Thoracic aorta (tissue), 2 donors: ENCODE measurements around the gene ANAPC5. TPM values are rescaled to one million over a fixed set of nuclear protein-coding genes. Genes with fewer than 3 reads are reported as not detected.

Experiments
- ATAC-seq: fragments of 150-250 bp; one replicate; pipeline ENCODE4 v1.8.0; 2017; ENCODE audit warnings: low read depth; ENCODE audit not compliant: insufficient number of reproducible peaks, low FRiP score
- DNase-seq: peaks from one replicate; pipeline ENCODE4 v3.0.0-alpha.2; 2020; ENCODE audit warnings: low spot score
- H3K27ac ChIP-seq, 2 donors: fragments of 200-600 bp; sonication (generic); 1 replicate in 1 of 2; 2 replicates in 1 of 2; pipeline ENCODE4 v1.5.1; 2016; ENCODE audit warnings: mild to moderate bottlenecking in 2 of 2, moderate library complexity in 2 of 2
- H3K27me3 ChIP-seq: fragments of 200-600 bp; sonication (generic); replicated peaks from 2 replicates; pipeline ENCODE4 v1.6.0; 2016; ENCODE audit warnings: mild to moderate bottlenecking; ENCODE audit not compliant: insufficient read depth
- H3K36me3 ChIP-seq: fragments of 200-600 bp; sonication (generic); one replicate; pipeline ENCODE4 v1.5.1; 2016
- H3K4me1 ChIP-seq, 2 donors: fragments of 200-600 bp; sonication (generic); 1 replicate in 1 of 2; 2 replicates in 1 of 2; pipeline versions ENCODE4 v1.5.1 to v1.6.0; 2016; ENCODE audit warnings: low read depth in 2 of 2, mild to moderate bottlenecking in 1 of 2; ENCODE audit not compliant: control insufficient read depth in 1 of 2
- H3K4me3 ChIP-seq: fragments of 200-600 bp; sonication (generic); 2 replicates; pipeline ENCODE4 v1.5.1; 2016; ENCODE audit warnings: mild to moderate bottlenecking
- H3K9me3 ChIP-seq: fragments of 200-600 bp; sonication (generic); 2 replicates; pipeline ENCODE4 v1.5.1; 2016
- total RNA-seq, 2 donors: library from RNA; depleted of rRNA; stranded (reverse); fragments of >200 nt; gene quantifications; one replicate each; pipeline versions ENCODE4 v1.1.0 to v1.2.3, GENCODE V29; 2016
- TF ChIP-seq, protein P1 (sequence below): fragments of 200-600 bp; sonication (generic); IDR thresholded peaks from one replicate; pipeline ENCODE4 v1.5.1; 2019; ENCODE audit warnings: antibody characterized with exemption

Gene ANAPC5
- total RNA-seq, 2 donors from 2014 or later, result 113 to 174 TPM

GRCh38 chr12:121346747-121347146 is 5.5 kb downstream of the ANAPC5 start:
- TF ChIP-seq, protein P1, sequence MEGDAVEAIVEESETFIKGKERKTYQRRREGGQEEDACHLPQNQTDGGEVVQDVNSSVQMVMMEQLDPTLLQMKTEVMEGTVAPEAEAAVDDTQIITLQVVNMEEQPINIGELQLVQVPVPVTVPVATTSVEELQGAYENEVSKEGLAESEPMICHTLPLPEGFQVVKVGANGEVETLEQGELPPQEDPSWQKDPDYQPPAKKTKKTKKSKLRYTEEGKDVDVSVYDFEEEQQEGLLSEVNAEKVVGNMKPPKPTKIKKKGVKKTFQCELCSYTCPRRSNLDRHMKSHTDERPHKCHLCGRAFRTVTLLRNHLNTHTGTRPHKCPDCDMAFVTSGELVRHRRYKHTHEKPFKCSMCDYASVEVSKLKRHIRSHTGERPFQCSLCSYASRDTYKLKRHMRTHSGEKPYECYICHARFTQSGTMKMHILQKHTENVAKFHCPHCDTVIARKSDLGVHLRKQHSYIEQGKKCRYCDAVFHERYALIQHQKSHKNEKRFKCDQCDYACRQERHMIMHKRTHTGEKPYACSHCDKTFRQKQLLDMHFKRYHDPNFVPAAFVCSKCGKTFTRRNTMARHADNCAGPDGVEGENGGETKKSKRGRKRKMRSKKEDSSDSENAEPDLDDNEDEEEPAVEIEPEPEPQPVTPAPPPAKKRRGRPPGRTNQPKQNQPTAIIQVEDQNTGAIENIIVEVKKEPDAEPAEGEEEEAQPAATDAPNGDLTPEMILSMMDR, result no peak
- H3K4me1 ChIP-seq, result peaks cover 11 to 20% of the 10 kb centered on the region in 2 donors
- ATAC-seq (no peak), DNase-seq (no peak)
- no peak overlapping the region for H3K27ac ChIP-seq
- no peaks in the 10 kb centered on the region for H3K27me3 ChIP-seq
- H3K4me3 ChIP-seq, result no peak overlapping the region
- no peaks in the 10 kb centered on the region for H3K9me3 ChIP-seq
- H3K36me3 ChIP-seq, result peaks cover 34% of the 10 kb centered on the region

DNA sequence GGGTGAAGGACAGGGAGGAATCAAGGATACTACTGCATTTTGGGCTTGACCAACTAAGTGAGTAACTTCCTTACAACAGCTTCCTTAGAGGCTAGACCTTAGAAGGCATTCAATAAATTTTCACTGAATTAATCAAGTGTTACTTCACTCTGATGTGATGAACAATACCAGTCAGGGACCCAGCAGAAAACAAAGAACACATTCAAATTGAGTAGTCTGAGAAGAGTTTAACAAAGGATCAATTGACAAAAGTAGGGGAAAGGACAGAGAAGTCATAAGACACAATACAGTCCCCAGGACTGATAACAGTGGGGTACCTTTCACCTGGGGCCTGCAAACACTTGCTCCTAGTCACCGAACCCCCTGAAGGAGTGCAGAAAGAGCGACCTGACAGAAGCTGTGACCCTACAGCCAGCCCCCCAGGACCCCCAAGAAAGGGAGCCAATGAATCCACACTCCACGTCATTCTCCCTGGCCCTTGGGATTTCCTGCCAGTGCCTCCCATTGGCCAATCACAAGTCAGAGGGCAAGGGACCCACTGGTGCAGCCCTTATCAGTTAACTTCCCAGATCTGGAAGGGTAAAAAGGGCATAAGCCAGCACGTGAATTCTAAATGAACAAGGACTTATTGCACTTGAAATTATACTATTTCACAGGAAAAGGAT is 6.9 kb downstream of the ANAPC5 start:
- TF ChIP-seq, protein P1, result no peak
- Histone ChIP-seq H3K4me1 (peaks cover 0 to 6% of the 10 kb centered on the region in 2 donors), H3K27me3 (no peaks in the 10 kb centered on the region), H3K36me3 (peaks cover 42% of the 10 kb centered on the region), H3K9me3 (no peaks in the 10 kb centered on the region), H3K27ac (no peak overlapping the region), H3K4me3 (no peak overlapping the region)
- DNase-seq, result no peak
- ATAC-seq, result no peak

- DNase-seq, result no peak
- ATAC-seq, result no peak
- Histone ChIP-seq H3K27ac (no peak overlapping the region), H3K9me3 (no peaks in the 10 kb centered on the region), H3K4me1 (no peaks in the 10 kb centered on the region), H3K4me3 (no peak overlapping the region), H3K27me3 (no peaks in the 10 kb centered on the region), H3K36me3 (peaks cover 42% of the 10 kb centered on the region)
- TF ChIP-seq, protein P1, result no peak
Observed at GRCh38 chr12:121344506-121344905, 7.7 kb downstream of the ANAPC5 start.

- DNase-seq (no peak), ATAC-seq (no peak)
- no peaks in the 10 kb centered on the region for H3K9me3 ChIP-seq
- TF ChIP-seq, protein P1, result no peak
- no peak overlapping the region for H3K27ac ChIP-seq
- no peak overlapping the region for H3K4me3 ChIP-seq
- H3K36me3 ChIP-seq, result peaks cover 36% of the 10 kb centered on the region
- H3K4me1 ChIP-seq, result no peaks in the 10 kb centered on the region
- H3K27me3 ChIP-seq, result no peaks in the 10 kb centered on the region
Observed at GRCh38 chr12:121337416-121337815, 14.8 kb downstream of the ANAPC5 start.

DNA sequence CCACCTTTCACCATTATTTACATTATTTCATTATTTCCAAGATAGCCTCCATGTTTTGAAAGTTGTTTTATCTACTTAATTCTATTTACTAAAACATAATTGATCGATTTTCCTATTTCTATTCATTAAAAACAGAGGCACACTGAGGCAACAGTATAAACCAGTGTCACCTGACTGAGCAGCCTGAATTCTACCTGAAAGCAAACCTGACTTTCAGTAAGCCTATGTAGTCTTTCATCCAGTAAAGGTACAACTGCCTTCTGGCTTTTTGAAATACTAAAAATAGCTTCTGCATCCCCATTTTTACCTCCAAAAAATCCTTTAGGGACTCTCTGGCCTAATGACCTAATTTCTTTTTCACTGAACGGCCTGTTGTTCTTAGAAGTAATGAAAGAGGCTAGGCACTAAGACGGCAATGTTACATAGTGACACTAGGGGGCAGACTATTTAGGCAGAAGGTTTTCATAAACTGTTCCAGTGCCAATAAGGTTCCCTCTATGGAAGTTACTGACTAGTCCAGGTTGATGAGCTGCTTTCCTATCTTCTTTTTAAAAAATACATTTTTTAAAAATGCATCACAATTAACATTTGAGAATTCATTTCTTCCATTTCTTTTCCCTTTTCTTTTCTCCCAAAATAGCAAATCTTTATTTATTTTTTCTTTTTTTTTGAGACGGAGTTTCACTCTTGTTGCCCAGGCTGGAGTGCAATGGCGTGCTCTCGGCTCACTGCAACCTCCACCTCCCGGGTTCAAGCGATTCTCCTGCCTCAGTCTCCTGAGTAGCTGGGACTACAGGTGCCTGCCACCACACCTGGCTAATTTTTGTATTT is 17.5 kb downstream of the ANAPC5 start:
- ATAC-seq (peak; percentile 86), DNase-seq (no peak)
- TF ChIP-seq, protein P1, result peak; percentile 84
- Histone ChIP-seq H3K4me3 (no peak overlapping the region), H3K27me3 (no peaks in the 10 kb centered on the region), H3K9me3 (no peaks in the 10 kb centered on the region), H3K4me1 (no peaks in the 10 kb centered on the region), H3K36me3 (peaks cover 49% of the 10 kb centered on the region), H3K27ac (no peak overlapping the region)
